Measurements from ENCODE around the gene ZNF112.

DNA sequence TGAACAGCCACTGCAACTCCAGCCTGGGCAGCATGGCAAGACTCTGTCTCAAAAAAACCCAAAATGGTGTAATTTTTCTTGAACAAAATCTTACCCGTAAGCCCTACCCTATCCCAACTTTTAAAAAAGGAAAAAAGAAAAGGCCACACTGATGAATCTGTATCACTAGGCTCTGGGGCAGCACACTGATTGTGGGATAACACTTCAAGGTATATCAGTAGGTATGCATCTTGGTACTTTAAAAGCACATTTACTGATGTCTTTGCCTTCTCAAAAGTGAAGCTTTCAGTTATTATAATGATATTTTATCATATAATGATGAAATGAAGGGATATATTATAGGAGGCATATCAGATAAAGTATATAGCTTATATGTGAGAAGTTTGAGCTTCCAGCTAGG, 24.3 kb downstream of the ZNF112 start:
- TF ChIP-seq, protein P1, sequence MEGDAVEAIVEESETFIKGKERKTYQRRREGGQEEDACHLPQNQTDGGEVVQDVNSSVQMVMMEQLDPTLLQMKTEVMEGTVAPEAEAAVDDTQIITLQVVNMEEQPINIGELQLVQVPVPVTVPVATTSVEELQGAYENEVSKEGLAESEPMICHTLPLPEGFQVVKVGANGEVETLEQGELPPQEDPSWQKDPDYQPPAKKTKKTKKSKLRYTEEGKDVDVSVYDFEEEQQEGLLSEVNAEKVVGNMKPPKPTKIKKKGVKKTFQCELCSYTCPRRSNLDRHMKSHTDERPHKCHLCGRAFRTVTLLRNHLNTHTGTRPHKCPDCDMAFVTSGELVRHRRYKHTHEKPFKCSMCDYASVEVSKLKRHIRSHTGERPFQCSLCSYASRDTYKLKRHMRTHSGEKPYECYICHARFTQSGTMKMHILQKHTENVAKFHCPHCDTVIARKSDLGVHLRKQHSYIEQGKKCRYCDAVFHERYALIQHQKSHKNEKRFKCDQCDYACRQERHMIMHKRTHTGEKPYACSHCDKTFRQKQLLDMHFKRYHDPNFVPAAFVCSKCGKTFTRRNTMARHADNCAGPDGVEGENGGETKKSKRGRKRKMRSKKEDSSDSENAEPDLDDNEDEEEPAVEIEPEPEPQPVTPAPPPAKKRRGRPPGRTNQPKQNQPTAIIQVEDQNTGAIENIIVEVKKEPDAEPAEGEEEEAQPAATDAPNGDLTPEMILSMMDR (IDR thresholded peaks at IDR 0.05): no peak
- no peak for TF ChIP-seq POLR2A (IDR thresholded peaks at IDR 0.05)
